ENCODE results near the gene COX19.

DNA sequence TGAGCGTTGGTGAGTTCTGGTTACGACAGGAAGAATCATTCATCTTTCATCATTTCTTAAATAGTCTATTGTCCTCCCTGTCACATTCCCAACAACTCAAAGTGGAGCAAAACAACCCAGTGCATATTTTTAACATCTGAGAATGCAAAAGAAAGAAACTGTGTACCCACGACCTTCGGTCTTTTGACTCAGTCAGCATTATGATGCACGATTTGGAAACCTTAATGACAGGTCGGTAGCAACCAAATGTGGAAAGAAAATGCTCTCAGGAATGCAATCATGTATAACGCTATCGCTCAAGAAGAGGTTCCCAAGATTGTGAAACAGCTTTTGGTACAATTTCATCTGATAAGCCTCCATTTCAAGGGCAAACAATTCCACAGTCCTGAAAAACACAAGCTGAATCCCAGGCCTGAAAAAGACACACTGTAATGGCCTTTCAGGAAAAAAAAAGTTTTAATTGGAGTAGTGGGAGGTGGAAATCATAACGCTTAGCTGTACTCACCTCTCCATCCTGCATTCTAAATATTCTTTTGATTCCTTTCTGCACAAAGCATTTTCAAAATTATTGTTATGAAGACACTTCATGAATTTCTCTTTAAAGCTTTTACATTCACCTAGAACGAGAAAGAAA lies 2.6 kb downstream of the COX19 start:
- TF ChIP-seq EP300 (IDR thresholded peaks at IDR 0.05): no peak
- TF ChIP-seq, protein P1, sequence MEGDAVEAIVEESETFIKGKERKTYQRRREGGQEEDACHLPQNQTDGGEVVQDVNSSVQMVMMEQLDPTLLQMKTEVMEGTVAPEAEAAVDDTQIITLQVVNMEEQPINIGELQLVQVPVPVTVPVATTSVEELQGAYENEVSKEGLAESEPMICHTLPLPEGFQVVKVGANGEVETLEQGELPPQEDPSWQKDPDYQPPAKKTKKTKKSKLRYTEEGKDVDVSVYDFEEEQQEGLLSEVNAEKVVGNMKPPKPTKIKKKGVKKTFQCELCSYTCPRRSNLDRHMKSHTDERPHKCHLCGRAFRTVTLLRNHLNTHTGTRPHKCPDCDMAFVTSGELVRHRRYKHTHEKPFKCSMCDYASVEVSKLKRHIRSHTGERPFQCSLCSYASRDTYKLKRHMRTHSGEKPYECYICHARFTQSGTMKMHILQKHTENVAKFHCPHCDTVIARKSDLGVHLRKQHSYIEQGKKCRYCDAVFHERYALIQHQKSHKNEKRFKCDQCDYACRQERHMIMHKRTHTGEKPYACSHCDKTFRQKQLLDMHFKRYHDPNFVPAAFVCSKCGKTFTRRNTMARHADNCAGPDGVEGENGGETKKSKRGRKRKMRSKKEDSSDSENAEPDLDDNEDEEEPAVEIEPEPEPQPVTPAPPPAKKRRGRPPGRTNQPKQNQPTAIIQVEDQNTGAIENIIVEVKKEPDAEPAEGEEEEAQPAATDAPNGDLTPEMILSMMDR (IDR thresholded peaks at IDR 0.05): no peak
- TF ChIP-seq POLR2AphosphoS5 (IDR thresholded peaks at IDR 0.05): no peak
- TF ChIP-seq POLR2A (IDR thresholded peaks at IDR 0.05; ENCODE audit: low read depth): no peak
